ENCODE results near the gene C20orf202.

- TF ChIP-seq ATF2 (CRISPR knock-in tag; IDR thresholded peaks at IDR 0.05; ENCODE audit: borderline replicate concordance, low read depth) = no peak
- no peak for TF ChIP-seq NFE2L1 (CRISPR knock-in tag; IDR thresholded peaks at IDR 0.05)
- no peak for TF ChIP-seq ATF3 (CRISPR knock-in tag; conservative IDR thresholded peaks at IDR 0.05)
Measured at GRCh38 chr20:1178623-1179022, 24.6 kb upstream of the C20orf202 start.

Data from WTC11 (cell line).